Osteocyte (in vitro differentiated cells): Measurements from ENCODE around the gene RAB6A. TPM values are rescaled to one million over a fixed set of nuclear protein-coding genes. Genes with fewer than 3 reads are reported as not detected.

Experiments used
- DNase-seq: peaks from one replicate; pipeline ENCODE4 v3.0.0; 2021; ENCODE audit warnings: mixed read lengths; ENCODE audit not compliant: unreplicated experiment; ENCODE audit errors: extremely low spot score
- H3K27ac Mint-ChIP-seq: one replicate; pipeline ENCODE4 v1.8.0; 2021; ENCODE audit warnings: mild to moderate bottlenecking, mixed read lengths; ENCODE audit not compliant: unreplicated experiment
- H3K27me3 Mint-ChIP-seq: one replicate; pipeline ENCODE4 v1.8.0; 2021; ENCODE audit warnings: mixed read lengths; ENCODE audit not compliant: unreplicated experiment
- H3K36me3 Mint-ChIP-seq: one replicate; pipeline ENCODE4 v1.8.0; 2021; ENCODE audit warnings: mixed read lengths; ENCODE audit not compliant: unreplicated experiment
- H3K4me1 Mint-ChIP-seq: one replicate; pipeline ENCODE4 v1.8.0; 2021; ENCODE audit warnings: mixed read lengths; ENCODE audit not compliant: unreplicated experiment
- H3K4me3 Mint-ChIP-seq: one replicate; pipeline ENCODE4 v1.8.0; 2021; ENCODE audit warnings: mild to moderate bottlenecking, moderate library complexity, mixed read lengths; ENCODE audit not compliant: unreplicated experiment
- H3K9me3 Mint-ChIP-seq: one replicate; pipeline ENCODE4 v1.8.0; 2021; ENCODE audit warnings: mixed read lengths; ENCODE audit not compliant: unreplicated experiment
- total RNA-seq: library from RNA; stranded (reverse); gene quantifications from 2 replicates; pipeline ENCODE4 v1.2.1, GENCODE V29; 2021
- TF ChIP-seq, protein P1 (sequence below): fragments of 200-600 bp; sonication (generic); IDR thresholded peaks from 2 replicates; pipeline ENCODE4 v1.5.0; 2021; ENCODE audit warnings: antibody characterized with exemption, mild to moderate bottlenecking, moderate library complexity

The RAB6A gene
- total RNA-seq, 1 donor from 2014 or later, result 145 TPM

DNA sequence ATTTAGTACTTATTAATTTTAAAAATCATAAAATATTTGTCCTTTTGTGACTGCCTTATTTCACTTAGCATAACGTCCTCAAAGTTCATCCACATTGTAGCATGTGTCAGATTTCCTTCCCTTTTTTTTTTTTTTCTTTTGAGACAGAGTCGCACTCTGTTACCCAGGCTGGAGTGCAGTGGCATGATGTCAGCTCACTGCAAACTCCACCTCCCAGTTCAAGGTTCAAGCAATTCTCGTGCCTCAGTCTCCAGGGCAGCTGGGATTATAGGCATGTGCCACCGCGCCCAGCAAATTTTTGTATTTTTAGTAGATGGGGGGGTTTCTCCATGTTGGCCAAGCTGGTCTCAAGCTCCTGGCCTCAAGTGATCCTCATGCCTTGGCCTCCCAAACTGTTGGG lies 10.6 kb downstream of the RAB6A start:
- DNase-seq, result no peak
- TF ChIP-seq, protein P1, sequence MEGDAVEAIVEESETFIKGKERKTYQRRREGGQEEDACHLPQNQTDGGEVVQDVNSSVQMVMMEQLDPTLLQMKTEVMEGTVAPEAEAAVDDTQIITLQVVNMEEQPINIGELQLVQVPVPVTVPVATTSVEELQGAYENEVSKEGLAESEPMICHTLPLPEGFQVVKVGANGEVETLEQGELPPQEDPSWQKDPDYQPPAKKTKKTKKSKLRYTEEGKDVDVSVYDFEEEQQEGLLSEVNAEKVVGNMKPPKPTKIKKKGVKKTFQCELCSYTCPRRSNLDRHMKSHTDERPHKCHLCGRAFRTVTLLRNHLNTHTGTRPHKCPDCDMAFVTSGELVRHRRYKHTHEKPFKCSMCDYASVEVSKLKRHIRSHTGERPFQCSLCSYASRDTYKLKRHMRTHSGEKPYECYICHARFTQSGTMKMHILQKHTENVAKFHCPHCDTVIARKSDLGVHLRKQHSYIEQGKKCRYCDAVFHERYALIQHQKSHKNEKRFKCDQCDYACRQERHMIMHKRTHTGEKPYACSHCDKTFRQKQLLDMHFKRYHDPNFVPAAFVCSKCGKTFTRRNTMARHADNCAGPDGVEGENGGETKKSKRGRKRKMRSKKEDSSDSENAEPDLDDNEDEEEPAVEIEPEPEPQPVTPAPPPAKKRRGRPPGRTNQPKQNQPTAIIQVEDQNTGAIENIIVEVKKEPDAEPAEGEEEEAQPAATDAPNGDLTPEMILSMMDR, result no peak
- no peak overlapping the region for H3K27ac Mint-ChIP-seq
- no peaks in the 10 kb centered on the region for H3K9me3 Mint-ChIP-seq
- no peaks in the 10 kb centered on the region for H3K27me3 Mint-ChIP-seq
- H3K4me1 Mint-ChIP-seq, result peaks cover 39% of the 10 kb centered on the region
- H3K36me3 Mint-ChIP-seq, result peaks cover 6% of the 10 kb centered on the region
- no peak overlapping the region for H3K4me3 Mint-ChIP-seq

DNA sequence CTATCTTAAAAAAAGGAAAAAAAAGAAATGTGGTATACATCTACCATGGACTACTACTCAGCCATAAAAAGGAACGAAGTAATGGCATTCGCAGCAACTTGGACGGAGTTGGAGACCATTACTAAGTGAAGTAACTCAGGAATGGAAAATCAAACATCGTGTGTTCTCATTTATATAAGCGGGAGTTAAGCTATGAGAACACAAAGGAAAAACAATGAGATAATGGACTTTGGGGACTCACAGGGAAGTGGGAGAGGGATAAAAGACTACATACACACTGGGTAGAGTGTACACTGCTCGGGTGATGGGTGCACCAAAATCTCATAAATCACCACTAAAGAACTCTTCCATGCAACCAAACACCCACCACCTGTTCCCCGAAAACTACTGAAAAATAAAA lies 11.8 kb downstream of the RAB6A start:
- DNase-seq, result no peak
- Mint-ChIP-seq H3K9me3 (no peaks in the 10 kb centered on the region), H3K4me1 (peaks cover 43% of the 10 kb centered on the region), H3K27me3 (no peaks in the 10 kb centered on the region), H3K27ac (no peak overlapping the region), H3K36me3 (peaks cover 6% of the 10 kb centered on the region), H3K4me3 (no peak overlapping the region)
- TF ChIP-seq, protein P1, result no peak

DNA sequence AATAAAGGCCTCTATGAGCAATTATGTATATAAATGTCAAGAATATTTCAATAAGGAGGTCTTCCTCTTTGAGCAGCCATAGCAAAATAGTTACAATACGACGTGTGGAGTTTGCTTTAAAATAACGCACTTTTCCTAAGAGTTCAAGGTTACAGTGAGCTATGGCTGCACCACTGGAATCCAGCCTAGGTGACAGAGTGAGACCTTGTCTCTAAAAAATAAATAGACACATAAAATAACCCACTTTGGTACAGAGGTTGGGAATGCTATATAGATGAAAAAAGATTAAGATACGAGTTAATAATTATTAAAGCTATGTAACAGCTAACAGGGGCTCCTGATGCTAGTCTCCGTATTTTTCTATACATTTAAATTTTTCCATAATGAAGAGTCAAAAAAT lies 12.6 kb downstream of the RAB6A start:
- peaks cover 46% of the 10 kb centered on the region for H3K4me1 Mint-ChIP-seq
- H3K4me3 Mint-ChIP-seq, result no peak overlapping the region
- TF ChIP-seq, protein P1, result no peak
- no peaks in the 10 kb centered on the region for H3K9me3 Mint-ChIP-seq
- no peak for DNase-seq
- no peaks in the 10 kb centered on the region for H3K27me3 Mint-ChIP-seq
- peaks cover 4% of the 10 kb centered on the region for H3K36me3 Mint-ChIP-seq
- H3K27ac Mint-ChIP-seq, result no peak overlapping the region

DNA sequence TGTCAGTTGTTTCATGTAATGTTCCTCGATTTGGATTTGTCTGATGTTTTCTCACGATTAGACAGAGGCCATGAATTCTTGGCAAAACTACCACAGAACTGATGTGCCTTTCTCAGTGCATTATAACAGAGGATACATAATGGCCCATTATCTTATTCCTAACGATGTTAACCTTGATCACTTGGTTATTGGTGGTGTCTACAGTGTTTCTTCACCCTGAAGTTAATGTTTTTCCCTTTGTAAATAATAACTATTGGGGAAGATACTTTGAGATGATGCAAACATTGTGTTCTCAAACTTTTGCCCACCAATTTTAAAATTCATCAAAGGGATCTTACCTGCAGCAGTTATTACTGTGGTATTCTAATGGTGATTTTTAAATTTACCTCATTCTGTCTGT lies 13.1 kb downstream of the RAB6A start:
- Mint-ChIP-seq H3K36me3 (peaks cover 4% of the 10 kb centered on the region), H3K4me3 (no peak overlapping the region), H3K9me3 (no peaks in the 10 kb centered on the region), H3K4me1 (peaks cover 49% of the 10 kb centered on the region), H3K27ac (no peak overlapping the region), H3K27me3 (no peaks in the 10 kb centered on the region)
- TF ChIP-seq, protein P1, result no peak
- DNase-seq, result no peak

DNA sequence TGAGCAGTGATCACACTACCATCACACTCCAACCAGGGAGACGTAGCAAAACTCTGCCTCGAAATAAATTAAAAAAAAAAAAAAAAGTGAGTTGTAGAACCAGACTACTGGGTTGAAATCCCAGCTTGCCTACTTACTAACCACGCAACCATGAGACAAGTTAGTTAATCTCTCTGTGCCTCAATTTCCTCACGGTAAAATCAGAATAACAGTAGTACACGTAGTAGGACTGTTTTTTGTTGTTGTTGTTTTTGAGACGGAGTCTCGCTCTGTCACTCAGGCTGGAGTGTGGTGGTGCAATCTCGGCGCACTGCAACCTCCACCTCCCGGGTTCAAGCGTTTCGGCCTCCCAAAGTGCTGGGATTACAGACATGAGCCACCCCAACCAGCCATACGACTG lies 14.2 kb downstream of the RAB6A start:
- no peak overlapping the region for H3K4me3 Mint-ChIP-seq
- no peak for DNase-seq
- H3K9me3 Mint-ChIP-seq, result no peaks in the 10 kb centered on the region
- H3K36me3 Mint-ChIP-seq, result peaks cover 1% of the 10 kb centered on the region
- H3K27me3 Mint-ChIP-seq, result no peaks in the 10 kb centered on the region
- peaks cover 40% of the 10 kb centered on the region for H3K4me1 Mint-ChIP-seq
- TF ChIP-seq, protein P1, result no peak
- H3K27ac Mint-ChIP-seq, result no peak overlapping the region
